Activated CD8-positive, alpha-beta T cell treated with anti-CD3 and anti-CD28 coated beads for 36 hours (primary cell): ENCODE measurements around the gene USP10. TPM values are rescaled to one million over a fixed set of nuclear protein-coding genes. Genes with fewer than 3 reads are reported as not detected.
A peak's percentile ranks its signal among the peaks of the same experiment; 100 is the strongest.

ENCODE experiments used
- ATAC-seq: fragments of 200-7000 bp; cut with Tn5 transposase; one replicate; pipeline ENCODE4 v1.10.0; 2021; ENCODE audit warnings: mild to moderate bottlenecking, moderate library complexity
- CTCF ChIA-PET: fragments of 350-600 bp; sonication (Branson Sonifier 250); formaldehyde crosslinking; loops from one replicate; lab custom pipeline; 2021; ENCODE audit warnings: antibody characterized with exemption; lab: Charles Lee
- POLR2A ChIA-PET: fragments of 350-600 bp; sonication (Branson Sonifier 250); formaldehyde crosslinking; loops from one replicate; lab custom pipeline; 2021; ENCODE audit warnings: antibody characterized with exemption; lab: Charles Lee
- DNase-seq: peaks from one replicate; pipeline ENCODE4 v3.0.0-alpha.2; 2020
- H3K27ac Mint-ChIP-seq: one replicate; pipeline ENCODE4 v1.8.0; 2021; ENCODE audit warnings: mild to moderate bottlenecking, mixed read lengths
- H3K27me3 Mint-ChIP-seq: one replicate; pipeline ENCODE4 v1.8.0; 2021; ENCODE audit warnings: mixed read lengths
- H3K36me3 Mint-ChIP-seq: one replicate; pipeline ENCODE4 v1.8.0; 2021; ENCODE audit warnings: low read depth, mixed read lengths
- H3K4me1 Mint-ChIP-seq: one replicate; pipeline ENCODE4 v1.8.0; 2021; ENCODE audit warnings: low read depth, mixed read lengths
- H3K4me3 Mint-ChIP-seq: one replicate; pipeline ENCODE4 v1.8.0; 2021; ENCODE audit warnings: mild to moderate bottlenecking, moderate library complexity, mixed read lengths
- H3K9me3 Mint-ChIP-seq: one replicate; pipeline ENCODE4 v1.8.0; 2021; ENCODE audit warnings: mixed read lengths
- intact Hi-C: fragments of 100-400 bp; cut with micrococcal nuclease; formaldehyde crosslinking; loops from one replicate; pipeline ENCODE4 v1.10.0; 2022
- total RNA-seq, 2 experiments: library from RNA; stranded (reverse); gene quantifications; one replicate each; pipeline ENCODE4 v1.2.3, GENCODE V29; 2021
- TF ChIP-seq, protein P1 (sequence below): fragments of 200-600 bp; IDR thresholded peaks from one replicate; pipeline ENCODE4 v1.8.0; 2022; ENCODE audit warnings: antibody characterized with exemption, mild to moderate bottlenecking

USP10 gene
- total RNA-seq, 2 experiments from 2014 or later, result 116 TPM

DNA sequence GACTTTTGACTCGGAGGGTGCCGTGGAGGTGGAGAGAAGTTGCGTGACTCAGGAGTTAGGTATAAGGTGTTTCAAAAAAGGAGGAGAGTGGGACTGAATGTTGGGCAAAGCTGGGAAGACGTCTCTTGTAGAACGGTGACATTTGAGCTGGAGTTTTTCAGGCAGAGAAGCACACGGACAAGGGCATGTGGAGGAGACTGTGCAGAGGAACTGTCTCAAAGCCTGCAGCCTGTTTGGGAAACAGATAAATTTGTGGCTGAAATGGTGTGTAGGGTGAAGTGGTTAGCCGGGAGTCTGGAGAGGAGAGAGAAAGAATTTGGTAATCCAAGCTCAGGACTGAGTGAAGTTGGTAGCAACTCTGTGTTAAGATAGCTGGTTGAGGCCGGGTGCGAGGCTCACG lies 9.8 kb downstream of the USP10 start:
- Mint-ChIP-seq H3K9me3 (no peaks in the 10 kb centered on the region), H3K36me3 (peaks cover 6% of the 10 kb centered on the region), H3K27me3 (no peaks in the 10 kb centered on the region), H3K27ac (no peak overlapping the region), H3K4me1 (peaks cover 67% of the 10 kb centered on the region), H3K4me3 (no peak overlapping the region)
- DNase-seq (no peak), ATAC-seq (no peak)
- ChIA-PET POLR2A (interaction anchor here (0.6 to 1.0 kb wide), 2 partner anchors 8 to 187 kb away, joined by 3 read pairs; no protein-coding TSS in a partner anchor), CTCF (interaction anchor here (0.8 to 2.5 kb wide), 3 partner anchors 16 to 38 kb away, joined by 4 to 13 read pairs (median 6); no protein-coding TSS in a partner anchor)
- intact Hi-C loops, result no loop called here
- TF ChIP-seq, protein P1, sequence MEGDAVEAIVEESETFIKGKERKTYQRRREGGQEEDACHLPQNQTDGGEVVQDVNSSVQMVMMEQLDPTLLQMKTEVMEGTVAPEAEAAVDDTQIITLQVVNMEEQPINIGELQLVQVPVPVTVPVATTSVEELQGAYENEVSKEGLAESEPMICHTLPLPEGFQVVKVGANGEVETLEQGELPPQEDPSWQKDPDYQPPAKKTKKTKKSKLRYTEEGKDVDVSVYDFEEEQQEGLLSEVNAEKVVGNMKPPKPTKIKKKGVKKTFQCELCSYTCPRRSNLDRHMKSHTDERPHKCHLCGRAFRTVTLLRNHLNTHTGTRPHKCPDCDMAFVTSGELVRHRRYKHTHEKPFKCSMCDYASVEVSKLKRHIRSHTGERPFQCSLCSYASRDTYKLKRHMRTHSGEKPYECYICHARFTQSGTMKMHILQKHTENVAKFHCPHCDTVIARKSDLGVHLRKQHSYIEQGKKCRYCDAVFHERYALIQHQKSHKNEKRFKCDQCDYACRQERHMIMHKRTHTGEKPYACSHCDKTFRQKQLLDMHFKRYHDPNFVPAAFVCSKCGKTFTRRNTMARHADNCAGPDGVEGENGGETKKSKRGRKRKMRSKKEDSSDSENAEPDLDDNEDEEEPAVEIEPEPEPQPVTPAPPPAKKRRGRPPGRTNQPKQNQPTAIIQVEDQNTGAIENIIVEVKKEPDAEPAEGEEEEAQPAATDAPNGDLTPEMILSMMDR, result no peak

DNA sequence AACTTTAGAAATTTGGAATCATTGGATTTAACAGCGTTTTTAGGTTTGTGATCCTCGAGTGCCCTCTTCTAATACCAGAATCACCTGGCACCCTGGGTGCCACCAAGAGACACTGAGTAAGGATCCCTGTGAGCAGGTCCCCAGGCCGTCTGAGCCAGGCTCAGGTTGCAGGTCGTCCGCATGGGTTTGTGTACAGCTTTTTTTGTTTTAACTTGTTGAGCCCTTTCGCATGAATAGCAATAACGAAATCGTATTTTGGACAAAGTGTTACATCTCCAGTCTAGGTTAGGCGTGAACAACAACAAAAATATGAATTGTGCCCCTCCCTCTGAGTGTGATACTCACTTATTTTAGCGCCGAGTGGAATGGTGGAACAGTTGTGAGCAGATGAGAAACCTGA lies 10.9 kb downstream of the USP10 start:
- ChIA-PET CTCF (interaction anchor here (1.2 to 7.2 kb wide), 3 partner anchors 9 to 39 kb away, joined by 3 to 84 read pairs (median 16); no protein-coding TSS in a partner anchor), POLR2A (interaction anchor here (0.6 to 1.2 kb wide), 2 partner anchors 48 to 385 kb away, joined by 3 read pairs; no protein-coding TSS in a partner anchor)
- H3K4me1 Mint-ChIP-seq, result peaks cover 64% of the 10 kb centered on the region
- TF ChIP-seq, protein P1, result no peak
- no peaks in the 10 kb centered on the region for H3K27me3 Mint-ChIP-seq
- H3K27ac Mint-ChIP-seq, result no peak overlapping the region
- H3K9me3 Mint-ChIP-seq, result no peaks in the 10 kb centered on the region
- no peak for DNase-seq
- H3K36me3 Mint-ChIP-seq, result peaks cover 6% of the 10 kb centered on the region
- intact Hi-C loops, result no loop called here
- no peak for ATAC-seq
- no peak overlapping the region for H3K4me3 Mint-ChIP-seq

DNA sequence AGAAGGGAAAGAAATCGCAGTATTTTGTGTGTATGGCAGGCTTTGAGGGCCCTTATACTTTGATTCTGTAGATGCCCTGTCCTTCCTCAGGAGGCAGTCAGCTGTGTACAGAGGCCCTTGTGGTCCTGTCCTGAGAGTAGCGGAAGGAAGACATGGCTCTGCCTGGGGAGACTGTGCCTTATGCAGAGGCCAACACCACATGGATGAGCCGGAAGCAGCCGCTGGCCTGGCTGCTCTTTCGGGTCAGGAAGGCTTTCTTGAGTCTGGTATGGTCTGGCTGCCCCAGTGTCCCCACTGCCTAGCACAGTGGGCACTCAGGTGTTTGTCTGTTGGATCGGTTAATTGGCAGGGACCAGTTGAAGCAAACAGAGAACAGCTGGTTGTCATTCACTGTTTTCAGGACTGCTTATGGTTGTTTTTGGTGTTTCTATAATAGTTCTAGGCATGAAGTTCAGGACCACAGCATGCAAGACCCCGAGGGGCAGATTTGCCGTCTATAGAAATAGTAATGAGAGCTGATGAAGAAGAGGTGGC lies 12.4 kb downstream of the USP10 start:
- intact Hi-C loops, result no loop called here
- no peaks in the 10 kb centered on the region for H3K27me3 Mint-ChIP-seq
- no peak overlapping the region for H3K4me3 Mint-ChIP-seq
- CTCF ChIA-PET, result interaction anchor here (1.1 to 7.2 kb wide), 6 partner anchors 11 to 90 kb away, joined by 3 to 84 read pairs (median 12); no protein-coding TSS in a partner anchor
- H3K36me3 Mint-ChIP-seq, result peaks cover 9% of the 10 kb centered on the region
- DNase-seq, result no peak
- POLR2A ChIA-PET, result interaction anchor here (1.0 to 1.2 kb wide), 2 partner anchors 12 to 35 kb away, joined by 3 read pairs; no protein-coding TSS in a partner anchor
- TF ChIP-seq, protein P1, result no peak
- H3K9me3 Mint-ChIP-seq, result no peaks in the 10 kb centered on the region
- no peak overlapping the region for H3K27ac Mint-ChIP-seq
- peaks cover 69% of the 10 kb centered on the region for H3K4me1 Mint-ChIP-seq
- ATAC-seq, result no peak

DNA sequence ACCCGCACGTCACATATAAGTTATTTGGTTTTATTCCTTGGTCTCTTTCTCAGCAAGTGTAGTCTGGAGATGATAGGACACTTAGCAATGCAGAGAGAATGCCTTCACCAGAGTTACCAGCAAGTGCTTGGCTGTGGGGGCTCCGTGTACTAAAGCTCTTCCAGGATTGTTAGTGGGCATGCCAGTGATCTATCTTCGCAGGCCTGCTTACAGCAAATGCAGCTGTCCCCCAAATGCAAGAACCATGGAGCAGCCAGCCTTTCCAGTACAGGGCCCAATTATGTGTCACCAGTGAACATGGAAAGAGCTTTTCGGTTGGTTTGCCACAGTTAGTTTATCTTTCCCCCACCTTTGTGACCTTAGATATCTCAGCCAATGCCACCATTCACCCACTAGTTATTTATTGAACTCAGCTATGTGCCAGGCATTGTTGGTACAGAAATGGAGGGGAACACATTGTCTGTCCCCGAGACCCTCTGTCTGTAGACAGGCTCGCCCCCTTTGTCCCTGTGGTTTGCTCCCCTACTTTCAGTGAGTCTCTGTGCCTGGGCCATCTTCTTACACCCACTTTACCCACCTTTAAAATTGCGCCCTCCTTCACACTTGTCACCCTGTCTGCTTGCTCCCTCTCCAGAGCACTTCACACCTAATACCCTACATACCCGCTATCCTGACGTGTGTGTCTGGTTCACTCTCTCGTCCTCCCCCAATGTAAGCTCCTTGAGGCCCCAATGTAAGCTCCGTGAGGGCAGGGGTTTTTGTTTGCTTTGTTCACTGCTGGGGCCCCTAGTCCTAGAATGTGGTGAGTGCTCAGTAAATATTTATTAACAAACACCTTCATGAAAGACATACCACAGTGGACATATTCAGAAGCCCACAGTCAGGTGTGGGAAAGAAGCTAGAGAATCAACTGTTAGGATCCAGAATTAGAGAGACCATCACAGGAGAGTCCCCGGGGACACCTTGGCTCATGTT lies 13.3 kb downstream of the USP10 start:
- H3K27ac Mint-ChIP-seq, result peak overlapping the region; percentile 13

More for the DNA sequence above, 13.3 kb downstream of the USP10 start:
- Mint-ChIP-seq H3K4me3 (no peak overlapping the region), H3K36me3 (peaks cover 13% of the 10 kb centered on the region), H3K4me1 (peaks cover 75% of the 10 kb centered on the region), H3K27me3 (no peaks in the 10 kb centered on the region), H3K9me3 (no peaks in the 10 kb centered on the region)
- ChIA-PET POLR2A (interaction anchor here (0.6 to 2.5 kb wide), 5 partner anchors 9 to 164 kb away, joined by 3 to 11 read pairs (median 3); no protein-coding TSS in a partner anchor), CTCF (interaction anchor here (1.1 to 7.2 kb wide), 6 partner anchors 12 to 91 kb away, joined by 3 to 84 read pairs (median 12); no protein-coding TSS in a partner anchor)
- ATAC-seq (no peak), DNase-seq (no peak)
- intact Hi-C loops, result no loop called here
- TF ChIP-seq, protein P1, result no peak
